Stomach (tissue), 9 donors: ENCODE measurements around the gene CCDC116. TPM values are rescaled to one million over a fixed set of nuclear protein-coding genes. Genes with fewer than 3 reads are reported as not detected.

ENCODE experiments used
- DNase-seq, 2 donors: peaks; one replicate each; pipeline versions ENCODE4 v3.0.0 to v3.0.0-alpha.2; 2013 to 2019
- H3K27ac ChIP-seq, 5 donors: fragments of 200-600 bp in 4 of 5; sonication (generic) in 4 of 5; one replicate each; pipeline ENCODE4 v1.5.1; 2013 to 2019; ENCODE audit warnings: mild to moderate bottlenecking in 1 of 5, moderate library complexity in 1 of 5
- H3K27me3 ChIP-seq, 3 donors: fragments of 200-600 bp; sonication (generic); one replicate each; pipeline ENCODE4 v1.5.1; 2017 to 2019; ENCODE audit warnings: mixed run types in 1 of 3
- H3K36me3 ChIP-seq, 4 donors: fragments of 200-600 bp; sonication (generic); 1 replicate in 3 of 4; 2 replicates in 1 of 4; pipeline ENCODE4 v1.5.1; 2016 to 2019
- H3K4me1 ChIP-seq, 4 donors: fragments of 200-600 bp; sonication (generic); one replicate each; pipeline ENCODE4 v1.5.1; 2016 to 2019
- H3K4me3 ChIP-seq, 4 donors: fragments of 200-600 bp; sonication (generic) in 3 of 4; one replicate each; pipeline ENCODE4 v1.5.1; 2016 to 2019; ENCODE audit warnings: mild to moderate bottlenecking in 1 of 4
- H3K9me3 ChIP-seq, 4 donors: fragments of 200-600 bp; sonication (generic); one replicate each; pipeline ENCODE4 v1.5.1; 2016 to 2019
- CTCF ChIP-seq, 7 experiments: fragments of 450-650 bp in 4 of 7; fragments of 200-600 bp in 3 of 7; sonication (generic) in 3 of 7; IDR thresholded peaks; one replicate each; pipeline ENCODE4 v1.5.1; 2016 to 2019; ENCODE audit warnings: antibody characterized with exemption in 7 of 7, control low read depth in 2 of 7, mild to moderate bottlenecking in 1 of 7
- EP300 ChIP-seq: sonication (generic); formaldehyde crosslinking; IDR thresholded peaks from one replicate; pipeline ENCODE4 v1.6.1; 2017; ENCODE audit warnings: antibody characterized with exemption
- POLR2A ChIP-seq, 4 donors: fragments of 450-650 bp; IDR thresholded peaks; one replicate each; pipeline ENCODE4 v1.6.1; 2016; ENCODE audit warnings: antibody characterized with exemption in 4 of 4, control low read depth in 2 of 4, mild to moderate bottlenecking in 1 of 4, moderate library complexity in 1 of 4
- POLR2AphosphoS5 ChIP-seq, 3 donors: sonication (generic); formaldehyde crosslinking; IDR thresholded peaks; one replicate each; pipeline ENCODE4 v1.6.1; 2016; ENCODE audit warnings: antibody characterized with exemption in 3 of 3
- WGBS, 5 donors: extraction: QIAGEN DNeasy Blood & Tissue Kit in 3 of 5; methylation state at CpG; one replicate each; pipeline versions ENCODE4 v1.1.5 to v1.1.7; 2013 to 2018; 5-methylcytosine and 5-hydroxymethylcytosine counted together
- intact Hi-C: fragments of 100-400 bp; cut with DNase I; formaldehyde crosslinking; loops from one replicate; pipeline ENCODE4 v1.15.1; 2023; ENCODE audit warnings: low total_unique reads
- polyA plus RNA-seq, 3 donors: library from polyadenylated mRNA; stranded (reverse); fragments of 200-250 nt; gene quantifications; one replicate each; pipeline ENCODE4 v1.2.3, GENCODE V29; 2013
- total RNA-seq, 5 donors: library from RNA; depleted of rRNA; stranded (reverse); fragments of >200 nt; gene quantifications; one replicate each; pipeline versions ENCODE4 v1.1.0 to v1.2.3, GENCODE V29; 2014 to 2016
- donor health status: healthy with polysubstance abuse.
- donor health status: Bipolar disorder and iron deficiency.
- donor health status: healthy.

The CCDC116 gene
- total and polyA plus RNA-seq, 8 donors, result 0.25 to 0.48 TPM; not detected in 6

- no peaks in the 10 kb centered on the region for H3K27me3 ChIP-seq
- H3K36me3 ChIP-seq, result peaks cover 35 to 51% (median 50%) of the 10 kb centered on the region in 4 donors
- intact Hi-C loops, result no loop called here
- peaks cover 4 to 32% (median 28%) of the 10 kb centered on the region in 4 donors for H3K4me1 ChIP-seq
- 52 to 73% (median 57%) methylated on average over 8 to 9 of the region's 9 CpGs for WGBS, 5 donors
- no peak overlapping the region for H3K4me3 ChIP-seq
- no peak for DNase-seq
- no peak overlapping the region for H3K27ac ChIP-seq
- TF ChIP-seq EP300 (no peak), POLR2AphosphoS5 (IDR thresholded peaks at IDR 0.05) (no peak), POLR2A (IDR thresholded peaks at IDR 0.05) (no peak), CTCF (IDR thresholded peaks at IDR 0.05) (no peak)
- no peaks in the 10 kb centered on the region for H3K9me3 ChIP-seq
Measured at GRCh38 chr22:21669026-21669425, 36.5 kb downstream of the CCDC116 start.

- intact Hi-C loops, result no loop called here
- no peaks in the 10 kb centered on the region for H3K9me3 ChIP-seq
- DNase-seq, result no peak
- H3K4me3 ChIP-seq, result no peak overlapping the region
- H3K4me1 ChIP-seq, result peaks cover 0 to 20% (median 15%) of the 10 kb centered on the region in 4 donors
- TF ChIP-seq EP300 (no peak), CTCF (IDR thresholded peaks at IDR 0.05) (no peak), POLR2AphosphoS5 (IDR thresholded peaks at IDR 0.05) (no peak), POLR2A (IDR thresholded peaks at IDR 0.05) (no peak)
- H3K36me3 ChIP-seq, result peaks cover 50 to 80% (median 78%) of the 10 kb centered on the region in 4 donors
- no peaks in the 10 kb centered on the region for H3K27me3 ChIP-seq
- 81 to 90% (median 86%) methylated on average over 6 of the region's 6 CpGs for WGBS, 5 donors
- H3K27ac ChIP-seq, result no peak overlapping the region
Measured at GRCh38 chr22:21672107-21672629, 39.6 kb downstream of the CCDC116 start.

DNA sequence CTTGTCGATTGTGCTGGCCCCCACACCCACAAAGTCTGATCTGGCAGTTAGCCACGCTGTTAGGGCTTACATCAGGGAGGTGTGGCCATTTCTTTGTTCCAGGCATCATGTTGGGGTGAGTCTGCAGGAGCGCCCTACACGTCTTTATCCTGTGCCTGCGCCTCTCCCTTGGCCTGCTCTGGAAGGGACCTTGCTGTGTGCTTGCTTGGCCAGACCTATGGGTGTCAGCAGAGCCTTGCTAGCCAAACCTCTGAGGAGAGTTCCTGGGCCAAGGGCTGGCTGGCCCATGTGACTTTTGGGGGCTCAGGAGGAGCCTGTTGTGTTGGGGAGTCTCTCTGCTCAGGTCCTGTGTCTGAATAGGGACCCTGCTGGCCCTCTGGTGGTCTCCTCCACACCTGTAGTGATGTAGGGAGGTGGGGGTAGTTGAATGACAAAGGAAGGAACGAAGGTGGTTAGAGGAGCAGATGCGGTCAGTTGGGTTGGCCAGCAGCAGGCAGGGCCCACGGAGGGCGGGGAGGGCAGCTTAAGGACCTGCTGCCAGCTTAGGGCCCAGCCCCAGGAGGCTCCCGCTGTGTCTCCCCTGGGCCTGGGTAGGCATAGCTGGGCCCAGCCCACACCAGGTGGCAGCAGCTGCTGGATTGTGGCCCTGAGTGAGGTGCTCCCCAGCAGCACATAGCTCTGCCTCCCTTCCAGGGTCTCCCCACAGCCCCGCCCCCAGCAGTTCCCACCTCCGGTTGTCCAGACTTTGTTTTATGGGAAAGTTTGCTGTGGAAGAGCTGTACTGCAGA, 41.2 kb downstream of the CCDC116 start:
- 86 to 93% (median 91%) methylated on average over 10 to 12 of the region's 12 CpGs for WGBS, 5 donors
- Histone ChIP-seq H3K9me3 (no peaks in the 10 kb centered on the region), H3K36me3 (peaks cover 50 to 95% (median 89%) of the 10 kb centered on the region in 4 donors), H3K4me1 (peaks cover 0 to 10% (median 8%) of the 10 kb centered on the region in 4 donors), H3K27ac (no peak overlapping the region), H3K4me3 (no peak overlapping the region), H3K27me3 (no peaks in the 10 kb centered on the region)
- TF ChIP-seq EP300, result no peak
- TF ChIP-seq POLR2AphosphoS5 (IDR thresholded peaks at IDR 0.05), result no peak
- TF ChIP-seq CTCF (IDR thresholded peaks at IDR 0.05), result no peak
- peak in 1 of 2 donors; percentile 2 for DNase-seq
- intact Hi-C loops, result no loop called here

DNA sequence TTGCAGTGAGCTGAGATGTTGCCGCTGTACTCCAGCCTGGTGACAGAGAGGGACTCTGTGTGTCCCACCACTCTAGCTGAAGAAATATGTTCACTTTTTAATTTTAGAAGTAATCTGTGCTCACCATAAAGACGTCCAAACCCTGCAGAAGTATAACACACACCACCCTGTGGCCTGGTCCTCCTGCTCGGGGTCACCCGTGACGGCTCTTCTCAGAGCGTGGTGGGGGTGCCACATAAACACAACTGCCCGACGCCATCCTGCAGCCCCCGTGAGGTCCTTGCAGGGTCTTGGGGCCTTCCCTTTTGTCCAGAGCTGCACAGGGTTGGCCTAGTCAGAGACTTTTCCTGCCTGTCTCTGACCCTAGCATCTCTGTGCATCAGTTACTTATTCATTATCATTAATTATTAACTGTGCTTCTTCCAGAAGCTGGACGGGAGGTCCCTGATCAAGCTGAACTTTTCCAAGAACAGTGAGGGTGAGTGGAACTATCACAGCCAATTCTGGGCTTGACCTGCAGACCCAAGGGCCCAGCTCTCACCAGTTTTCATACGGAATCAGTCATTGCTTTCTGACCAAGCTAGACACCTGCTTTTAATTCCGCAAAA, 42.2 kb downstream of the CCDC116 start:
- no peak for TF ChIP-seq EP300
- TF ChIP-seq CTCF (IDR thresholded peaks at IDR 0.05), result no peak
- TF ChIP-seq POLR2A (IDR thresholded peaks at IDR 0.05), result no peak
- TF ChIP-seq POLR2AphosphoS5 (IDR thresholded peaks at IDR 0.05), result no peak
- intact Hi-C loops, result no loop called here
- no peak for DNase-seq

More for the DNA sequence above, 42.2 kb downstream of the CCDC116 start:
- Histone ChIP-seq H3K27ac (no peak overlapping the region), H3K4me1 (no peaks in the 10 kb centered on the region), H3K27me3 (no peaks in the 10 kb centered on the region), H3K4me3 (no peak overlapping the region), H3K9me3 (no peaks in the 10 kb centered on the region), H3K36me3 (peaks cover 48 to 95% (median 84%) of the 10 kb centered on the region in 4 donors)
- WGBS, 5 donors, result 93 to 97% (median 94%) methylated on average over 12 of the region's 12 CpGs
